ENCODE results near the gene THG1L. TPM values are rescaled to one million over a fixed set of nuclear protein-coding genes. Genes with fewer than 3 reads are reported as not detected.

Gene THG1L
- polyA plus RNA-seq, 1 of the 3 experiments (the other 2 are of a cell fraction): 37.0 TPM

GRCh38 chr5:157719245-157719644 lies 12.0 kb upstream of the THG1L start (continued):
- no peak for TF ChIP-seq CTCF (IDR thresholded peaks at IDR 0.05)
- no peak for TF ChIP-seq RFX5 (IDR thresholded peaks at IDR 0.05; ENCODE audit: low read length)
- TF ChIP-seq CHD2 (IDR thresholded peaks at IDR 0.05; ENCODE audit: low read length, partially characterized antibody): no peak
- no peak for TF ChIP-seq POLR2AphosphoS5 (IDR thresholded peaks at IDR 0.05; ENCODE audit: low read depth, low read length)
- no peak for TF ChIP-seq SIN3A (IDR thresholded peaks at IDR 0.05; ENCODE audit: borderline replicate concordance, low read depth, low read length)
- TF ChIP-seq GABPA (IDR thresholded peaks at IDR 0.05; ENCODE audit: low read depth): no peak
- no peak for TF ChIP-seq EP300 (IDR thresholded peaks at IDR 0.05; ENCODE audit: borderline replicate concordance in 1 of 2, low read depth in 1 of 2, low read length in 1 of 2)
- TF ChIP-seq EZH2phosphoT487 (IDR thresholded peaks at IDR 0.05; ENCODE audit: borderline replicate concordance, low read depth): no peak
- TF ChIP-seq RAD21 (IDR thresholded peaks at IDR 0.05; ENCODE audit: low read length): no peak
- no peak for TF ChIP-seq USF1 (IDR thresholded peaks at IDR 0.05; ENCODE audit: borderline replicate concordance, low read depth)
- TF ChIP-seq MAX (IDR thresholded peaks at IDR 0.05; ENCODE audit: low read depth): no peak

DNA sequence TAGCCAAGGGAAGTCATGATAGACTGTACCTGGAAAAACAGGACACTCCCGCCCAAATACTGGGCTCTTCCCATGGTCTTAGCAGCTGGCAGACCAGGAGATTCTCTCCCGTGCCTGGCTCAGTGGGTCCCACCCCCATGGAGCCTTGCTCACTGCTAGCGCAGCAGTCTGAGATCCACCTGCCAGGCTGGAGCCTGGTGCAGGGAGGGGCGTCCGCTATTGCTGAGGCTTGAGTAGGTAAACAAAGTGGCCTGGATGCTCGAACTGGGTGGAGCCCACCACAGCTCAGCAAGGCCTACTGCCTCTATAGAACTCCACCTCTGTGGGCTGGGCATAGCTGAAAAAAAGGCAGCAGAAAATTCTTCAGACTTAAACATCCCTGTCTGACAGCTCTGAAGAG lies 10.1 kb upstream of the THG1L start:
- 96% methylated on average over 3 of the region's 6 CpGs for WGBS (ENCODE audit: low lambda C conversion rate)
- POLR2A ChIA-PET: interaction anchor here (1.4 kb wide), 1 partner anchor 11 kb away, joined by 4 read pairs; the partner anchor contains the start of gene THG1L
- Histone ChIP-seq H3K27ac (ENCODE audit: low read depth in 2 of 2, low read length in 1 of 2) (no peak overlapping the region), H3K4me2 (no peak overlapping the region), H3K4me3 (ENCODE audit: low read depth in 2 of 2, low read length in 1 of 2) (no peak overlapping the region), H4K20me1 (ENCODE audit: insufficient read depth) (no peaks in the 10 kb centered on the region), H2AFZ (ENCODE audit: low read depth) (no peak overlapping the region), H3K4me1 (ENCODE audit: control insufficient read depth in 1 of 2, insufficient read depth in 2 of 2, low read depth in 1 of 2, low read length in 1 of 2) (no peaks in the 10 kb centered on the region; a peak in 1 of 4 replicates), H3K79me2 (ENCODE audit: insufficient read depth) (no peaks in the 10 kb centered on the region), H3K9me3 (no peaks in the 10 kb centered on the region), H3F3A (replicated peaks; ENCODE audit: insufficient read depth) (peaks cover 3% of the 10 kb centered on the region), H3K27me3 (ENCODE audit: insufficient read depth) (no peaks in the 10 kb centered on the region), H3K9me2 (no peaks in the 10 kb centered on the region), H3K36me3 (replicated peaks in 1 of 2; ENCODE audit: control insufficient read depth in 1 of 2, insufficient read depth in 2 of 2, low read length in 1 of 2) (no peaks in the 10 kb centered on the region), H3K9ac (no peak overlapping the region)
- no peak for DNase-seq
- CTCF ChIA-PET: no interaction called here
- TF ChIP-seq ELF1 (IDR thresholded peaks at IDR 0.05) (no peak), MEF2A (IDR thresholded peaks at IDR 0.05; ENCODE audit: borderline replicate concordance, low read depth) (no peak), CTCF (IDR thresholded peaks at IDR 0.05) (no peak), CHD2 (IDR thresholded peaks at IDR 0.05; ENCODE audit: low read length, partially characterized antibody) (no peak), GATA2 (CRISPR knock-in tag; IDR thresholded peaks at IDR 0.05) (no peak), NRF1 (IDR thresholded peaks at IDR 0.05; ENCODE audit: low read depth, low read length) (no peak), GABPA (IDR thresholded peaks at IDR 0.05; ENCODE audit: low read depth) (no peak), RXRA (IDR thresholded peaks at IDR 0.05; ENCODE audit: borderline replicate concordance, low read depth) (no peak), MXI1 (IDR thresholded peaks at IDR 0.05; ENCODE audit: low read depth, low read length) (no peak), TAF1 (IDR thresholded peaks at IDR 0.05; ENCODE audit: borderline replicate concordance, low read depth, low read length) (no peak), EP300 (IDR thresholded peaks at IDR 0.05; ENCODE audit: borderline replicate concordance in 1 of 2, low read depth in 1 of 2, low read length in 1 of 2) (no peak), RAD21 (IDR thresholded peaks at IDR 0.05; ENCODE audit: low read length) (no peak), RFX5 (IDR thresholded peaks at IDR 0.05; ENCODE audit: low read length) (no peak), TCF12 (IDR thresholded peaks at IDR 0.05) (no peak), RCOR1 (IDR thresholded peaks at IDR 0.05; ENCODE audit: low read length) (no peak), FOXJ3 (CRISPR knock-in tag; IDR thresholded peaks at IDR 0.05) (no peak)
- TF ChIP-seq, protein P1, sequence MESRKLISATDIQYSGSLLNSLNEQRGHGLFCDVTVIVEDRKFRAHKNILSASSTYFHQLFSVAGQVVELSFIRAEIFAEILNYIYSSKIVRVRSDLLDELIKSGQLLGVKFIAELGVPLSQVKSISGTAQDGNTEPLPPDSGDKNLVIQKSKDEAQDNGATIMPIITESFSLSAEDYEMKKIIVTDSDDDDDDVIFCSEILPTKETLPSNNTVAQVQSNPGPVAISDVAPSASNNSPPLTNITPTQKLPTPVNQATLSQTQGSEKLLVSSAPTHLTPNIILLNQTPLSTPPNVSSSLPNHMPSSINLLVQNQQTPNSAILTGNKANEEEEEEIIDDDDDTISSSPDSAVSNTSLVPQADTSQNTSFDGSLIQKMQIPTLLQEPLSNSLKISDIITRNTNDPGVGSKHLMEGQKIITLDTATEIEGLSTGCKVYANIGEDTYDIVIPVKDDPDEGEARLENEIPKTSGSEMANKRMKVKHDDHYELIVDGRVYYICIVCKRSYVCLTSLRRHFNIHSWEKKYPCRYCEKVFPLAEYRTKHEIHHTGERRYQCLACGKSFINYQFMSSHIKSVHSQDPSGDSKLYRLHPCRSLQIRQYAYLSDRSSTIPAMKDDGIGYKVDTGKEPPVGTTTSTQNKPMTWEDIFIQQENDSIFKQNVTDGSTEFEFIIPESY (IDR thresholded peaks at IDR 0.05; ENCODE audit: borderline replicate concordance, low read depth): no peak
- TF ChIP-seq, protein P2, sequence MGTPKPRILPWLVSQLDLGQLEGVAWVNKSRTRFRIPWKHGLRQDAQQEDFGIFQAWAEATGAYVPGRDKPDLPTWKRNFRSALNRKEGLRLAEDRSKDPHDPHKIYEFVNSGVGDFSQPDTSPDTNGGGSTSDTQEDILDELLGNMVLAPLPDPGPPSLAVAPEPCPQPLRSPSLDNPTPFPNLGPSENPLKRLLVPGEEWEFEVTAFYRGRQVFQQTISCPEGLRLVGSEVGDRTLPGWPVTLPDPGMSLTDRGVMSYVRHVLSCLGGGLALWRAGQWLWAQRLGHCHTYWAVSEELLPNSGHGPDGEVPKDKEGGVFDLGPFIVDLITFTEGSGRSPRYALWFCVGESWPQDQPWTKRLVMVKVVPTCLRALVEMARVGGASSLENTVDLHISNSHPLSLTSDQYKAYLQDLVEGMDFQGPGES (IDR thresholded peaks at IDR 0.05; ENCODE audit: low read depth, low read length): no peak

Data from SK-N-SH (cell line).